Motor neuron (in vitro differentiated cells): ENCODE results near the gene NR1H4. TPM values are rescaled to one million over a fixed set of nuclear protein-coding genes. Genes with fewer than 3 reads are reported as not detected.
"Not testable (repeated sequence)": the region's sequence is repeated elsewhere in the genome, so short reads cannot be mapped to it uniquely, and the experiment has no call there.

Source experiments
- ATAC-seq, 8 experiments: fragments of 200-7000 bp; cut with Tn5 transposase; replicated peaks in 6 of 8; 2 replicates each; pipeline ENCODE4 v1.8.0; 2021; ENCODE audit warnings: mild to moderate bottlenecking in 8 of 8, moderate library complexity in 8 of 8
- H3K27ac ChIP-seq, 2 donors: fragments of 250-450 bp; sonication (Bioruptor Pico); 2 replicates each; pipeline ENCODE4 v1.9.0; 2021; ENCODE audit warnings: antibody characterized with exemption in 2 of 2, mild to moderate bottlenecking in 2 of 2, moderate library complexity in 1 of 2
- H3K4me1 ChIP-seq, 2 donors: fragments of 250-450 bp; sonication (Bioruptor Pico); replicated peaks in 1 of 2; 2 replicates each; pipeline ENCODE4 v1.6.1; 2021; ENCODE audit warnings: antibody characterized with exemption in 2 of 2, mild to moderate bottlenecking in 2 of 2, moderate library complexity in 1 of 2
- H3K4me3 ChIP-seq, 5 donors: fragments of 250-450 bp; sonication (Bioruptor Pico); 2 replicates each; pipeline ENCODE4 v1.9.0; 2021; ENCODE audit warnings: antibody characterized with exemption in 5 of 5, mild to moderate bottlenecking in 5 of 5, moderate library complexity in 4 of 5
- WGBS, 10 experiments: fragments of 450-650 bp; shearing (Covaris generic); methylation state at CpG; one replicate each; pipeline ENCODE4 v1.0.0; 2022; 5-methylcytosine and 5-hydroxymethylcytosine counted together
- in situ Hi-C, 9 experiments: fragments of 400-800 bp; cut with MboI; loops; one replicate each; pipeline ENCODE4 v1.15.0; 2021; ENCODE audit warnings: low sequenced_read_pairs in 9 of 9, low pct_unique_long_range_greater_than_20kb in 2 of 9; ENCODE audit not compliant: unreplicated experiment in 9 of 9
- total RNA-seq, 8 experiments: library from RNA; unstranded; fragments of 300-600 nt; gene quantifications; 2 replicates each; pipeline versions ENCODE4 v1.2.3 to v1.2.4, GENCODE V29; 2022

The NR1H4 gene
- total RNA-seq, 8 experiments from 2014 or later, result 0.05 to 6.1 (median 1.00) TPM; not detected in 5

DNA sequence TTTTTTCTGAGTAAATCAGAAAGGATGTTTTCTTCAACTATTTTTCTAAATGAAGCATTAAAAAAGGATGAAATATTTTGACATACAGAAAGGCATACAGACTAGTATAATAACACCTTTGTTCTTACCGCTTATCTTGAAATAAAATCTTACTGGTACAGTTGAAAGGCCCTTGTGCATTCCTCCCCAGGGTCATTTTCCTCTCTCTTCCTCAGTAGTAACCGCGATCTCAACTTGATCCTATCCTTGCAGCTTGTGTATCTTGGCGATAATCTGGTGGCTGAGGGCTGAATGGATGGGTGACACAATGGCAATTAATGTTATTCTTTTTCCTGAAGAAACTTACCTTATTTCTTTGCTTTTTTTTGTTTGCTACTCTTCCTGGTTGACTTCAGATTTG is 118.3 kb downstream of the NR1H4 start:
- no peak for ATAC-seq
- in situ Hi-C loops, result no loop called here
- WGBS, 10 experiments, result 92 to 100% (median 96%) methylated on average over 1 to 4 of the region's 4 CpGs; no CpG with 5 or more reads in 1 of the 10 experiments
- no peak overlapping the region for H3K4me3 ChIP-seq
- peaks cover 9 to 15% of the 10 kb centered on the region in 2 donors for H3K4me1 ChIP-seq
- no peak overlapping the region for H3K27ac ChIP-seq

DNA sequence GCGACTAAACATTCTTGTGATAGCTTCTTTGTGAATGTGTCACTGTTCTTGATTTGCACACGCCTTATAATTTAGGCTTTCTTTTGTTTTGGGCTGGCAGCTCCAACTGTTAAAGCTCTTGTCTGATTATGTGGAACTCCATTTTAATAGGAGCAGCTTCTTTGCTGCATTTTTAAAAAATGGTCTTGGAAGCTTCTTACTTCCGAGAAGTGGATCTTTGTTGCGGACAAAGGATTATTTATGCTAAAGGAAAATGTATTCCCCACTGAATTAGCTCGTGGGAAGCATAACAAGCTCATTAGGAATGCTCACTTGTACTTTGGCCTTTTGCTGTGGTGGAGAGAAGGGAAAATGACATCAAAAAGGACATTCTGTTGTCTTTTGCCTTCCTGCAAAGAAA is 119.8 kb downstream of the NR1H4 start:
- peak overlapping the region in 1 of 5 donors; percentile 14 for H3K4me3 ChIP-seq
- in situ Hi-C loops, result no loop called here
- H3K4me1 ChIP-seq, result peaks cover 9 to 15% of the 10 kb centered on the region in 2 donors
- WGBS, 10 experiments, result 4 to 58% (median 32%) methylated on average over 2 to 5 of the region's 5 CpGs; no CpG with 5 or more reads in 1 of the 10 experiments
- ATAC-seq, result peak in 5 of 8 experiments; percentile 24 to 76 (median 31)
- no peak overlapping the region for H3K27ac ChIP-seq

DNA sequence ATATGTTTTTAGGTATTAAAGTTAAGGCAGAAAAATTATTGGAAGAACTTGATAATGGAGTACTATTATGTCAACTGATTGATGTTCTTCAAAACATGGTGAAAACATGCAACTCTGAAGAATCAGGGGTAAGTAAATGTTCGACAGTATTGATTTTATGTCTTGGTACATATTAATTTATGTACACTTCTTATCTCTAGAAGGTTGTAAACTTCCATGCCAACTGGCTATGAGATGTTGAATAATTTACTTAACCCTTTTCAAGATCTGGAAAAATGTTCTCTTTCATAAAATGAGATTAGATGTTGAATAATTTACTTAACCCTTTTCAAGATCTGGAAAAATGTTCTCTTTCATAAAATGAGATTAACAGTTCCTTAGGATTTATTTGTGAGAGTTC is 128.0 kb downstream of the NR1H4 start:
- 40 to 100% (median 87%) methylated on average over 1 of the region's 1 CpG for WGBS, 10 experiments
- in situ Hi-C loops, result no loop called here
- Histone ChIP-seq H3K4me1 (peaks cover 0 to 1% of the 10 kb centered on the region in 2 donors), H3K27ac (no peak overlapping the region), H3K4me3 (no peak overlapping the region)
- ATAC-seq, result no peak

DNA sequence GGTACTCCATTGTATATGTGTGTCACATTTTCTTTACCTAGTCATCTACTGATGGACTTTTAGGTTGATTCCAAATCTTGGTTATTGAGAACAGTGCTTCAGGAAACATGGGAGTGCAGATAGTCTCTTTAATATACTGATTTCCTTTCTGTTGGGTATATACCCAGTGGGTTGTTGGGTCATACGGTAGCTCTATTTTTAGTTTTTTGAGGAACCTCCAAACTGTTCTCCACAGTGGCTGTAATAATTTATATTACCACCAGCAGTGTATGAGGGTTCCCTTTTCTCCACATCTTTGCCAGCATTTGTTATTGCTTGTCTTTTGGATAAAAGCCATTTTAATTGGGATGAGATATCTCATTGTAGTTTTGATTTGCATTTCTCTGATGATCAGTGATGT is 129.3 kb downstream of the NR1H4 start:
- in situ Hi-C loops, H3K4me1 ChIP-seq, ATAC-seq, H3K4me3 ChIP-seq, H3K27ac ChIP-seq: not testable (repeated sequence)
- 57 to 100% (median 100%) methylated on average over 1 of the region's 1 CpG; no CpG with 5 or more reads in 4 of the 10 experiments for WGBS, 10 experiments

DNA sequence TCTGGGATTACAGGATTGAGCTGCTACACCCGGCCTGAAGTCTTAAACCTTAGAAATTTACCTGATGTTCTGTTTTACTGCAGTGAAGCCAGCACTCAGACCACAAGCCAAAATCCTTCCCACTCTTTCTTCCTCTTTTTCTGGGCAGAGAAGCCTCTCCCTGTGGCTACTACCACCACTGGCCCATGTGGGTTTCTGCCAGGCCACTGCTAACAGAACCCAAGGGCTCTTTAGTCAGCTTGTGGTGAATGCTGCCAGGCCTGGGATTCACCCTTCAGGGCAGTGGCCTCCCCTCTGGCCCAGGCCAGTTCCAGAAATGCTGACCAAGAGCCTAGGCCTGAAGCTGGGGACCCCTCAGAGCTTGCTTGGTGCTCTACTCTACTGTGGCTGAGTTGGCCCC is 135.1 kb downstream of the NR1H4 start:
- Histone ChIP-seq H3K27ac (no peak overlapping the region), H3K4me1 (no peaks in the 10 kb centered on the region), H3K4me3 (no peak overlapping the region)
- WGBS, 10 experiments, result 100% methylated on average over 1 of the region's 1 CpG; no CpG with 5 or more reads in 8 of the 10 experiments
- ATAC-seq, result no peak
- in situ Hi-C loops, result no loop called here

DNA sequence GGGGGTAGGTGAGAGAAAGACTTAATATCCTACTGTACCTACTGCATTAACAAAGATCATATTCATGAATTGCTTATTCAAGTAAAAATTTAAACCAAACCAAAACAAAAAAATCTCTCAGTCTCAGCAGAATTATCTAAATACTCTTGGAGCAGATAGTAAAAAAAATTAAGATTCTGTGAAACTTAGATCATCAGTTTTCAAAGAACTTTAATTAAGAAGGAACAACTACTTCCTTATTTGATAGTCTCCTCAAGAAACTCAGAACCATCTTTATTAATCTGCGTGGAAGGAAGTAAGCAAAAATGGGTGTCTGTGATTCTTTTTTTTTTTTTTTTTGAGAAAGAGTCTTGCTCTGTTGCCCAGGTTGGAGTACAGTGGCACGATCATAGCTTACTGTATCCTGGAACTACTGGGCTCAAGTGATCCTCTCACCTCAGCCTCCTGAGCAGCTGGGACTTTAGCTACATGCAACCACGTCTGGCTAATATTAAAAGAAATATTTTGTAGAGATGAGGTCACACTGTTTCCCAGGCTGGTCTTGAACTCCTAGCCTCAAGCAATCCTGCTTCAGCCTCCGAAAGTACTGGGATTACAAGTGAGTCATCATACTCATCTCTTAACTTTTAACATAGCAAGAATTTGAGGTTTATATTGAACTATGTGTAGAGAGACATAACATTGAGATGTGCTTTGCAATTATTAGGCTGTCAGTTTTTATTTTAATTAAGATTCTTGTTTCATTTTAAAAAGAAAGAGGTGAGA is 137.2 kb downstream of the NR1H4 start:
- 75 to 100% (median 88%) methylated on average over 1 to 3 of the region's 4 CpGs; no CpG with 5 or more reads in 1 of the 10 experiments for WGBS, 10 experiments
- in situ Hi-C loops, result no loop called here
- no peak overlapping the region for H3K4me3 ChIP-seq
- no peak for ATAC-seq
- H3K4me1 ChIP-seq, result no peaks in the 10 kb centered on the region
- no peak overlapping the region for H3K27ac ChIP-seq

DNA sequence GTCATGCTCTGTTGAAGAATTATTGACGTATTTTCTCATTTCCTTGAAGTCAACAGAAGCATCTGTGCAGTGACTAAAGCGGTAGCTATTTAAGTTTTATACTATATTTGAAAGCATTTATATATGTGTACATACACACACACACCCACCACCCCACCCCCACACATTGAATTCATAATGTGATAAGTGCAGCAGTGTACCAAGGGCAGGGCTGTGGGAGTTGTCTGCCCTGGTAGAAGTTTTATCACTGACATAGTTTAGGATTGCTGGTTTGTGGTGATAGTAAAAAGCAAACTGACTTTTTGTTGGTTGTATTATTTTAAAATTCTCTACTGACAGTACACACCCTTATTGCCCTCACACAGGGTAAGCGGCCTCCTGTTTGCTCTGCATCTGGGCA is 138.9 kb downstream of the NR1H4 start:
- ATAC-seq, result peak in 3 of 8 experiments; percentile 37 to 70 (median 60)
- Histone ChIP-seq H3K27ac (no peak overlapping the region), H3K4me3 (no peak overlapping the region), H3K4me1 (no peaks in the 10 kb centered on the region)
- WGBS, 10 experiments, result 60 to 100% (median 90%) methylated on average over 1 to 3 of the region's 3 CpGs; no CpG with 5 or more reads in 2 of the 10 experiments
- in situ Hi-C loops, result no loop called here

Other genes starting within 250 kb of the NR1H4 start
- gene DEPDC4, start 206.8 kb upstream of the NR1H4 start, total RNA-seq, result 1 to 10 TPM in 6 of 8 experiments, under 1 TPM in 1, not detected in 1; 0.64 to 4.6 (median 3.2) TPM
- gene SCYL2, start 206.7 kb upstream of the NR1H4 start, total RNA-seq, result 10 to 100 TPM; 29.2 to 69.2 (median 43.2) TPM
- gene SLC17A8, start 116.8 kb upstream of the NR1H4 start, total RNA-seq, result 1 to 10 TPM in 2 of 8 experiments, under 1 TPM in 6; 0.18 to 7.7 (median 0.61) TPM
- gene GAS2L3, start 99.8 kb downstream of the NR1H4 start, total RNA-seq, result 10 to 100 TPM in 4 of 8 experiments, 1 to 10 TPM in 4; 1.2 to 21.6 (median 8.1) TPM